Body of pancreas (tissue), 4 donors: ENCODE data around the gene DLEU7.

Source experiments
- POLR2A ChIP-seq, 3 donors: fragments of 450-650 bp; IDR thresholded peaks; one replicate each; pipeline ENCODE4 v1.6.1; 2016; ENCODE audit warnings: antibody characterized with exemption in 3 of 3, mild to moderate bottlenecking in 2 of 3
- TF ChIP-seq, protein P1 (sequence below), 7 experiments: fragments of 450-650 bp in 4 of 7; fragments of 200-600 bp in 3 of 7; sonication (generic) in 3 of 7; IDR thresholded peaks; one replicate each; pipeline ENCODE4 v1.5.1; 2016 to 2019; ENCODE audit warnings: antibody characterized with exemption in 7 of 7

DNA sequence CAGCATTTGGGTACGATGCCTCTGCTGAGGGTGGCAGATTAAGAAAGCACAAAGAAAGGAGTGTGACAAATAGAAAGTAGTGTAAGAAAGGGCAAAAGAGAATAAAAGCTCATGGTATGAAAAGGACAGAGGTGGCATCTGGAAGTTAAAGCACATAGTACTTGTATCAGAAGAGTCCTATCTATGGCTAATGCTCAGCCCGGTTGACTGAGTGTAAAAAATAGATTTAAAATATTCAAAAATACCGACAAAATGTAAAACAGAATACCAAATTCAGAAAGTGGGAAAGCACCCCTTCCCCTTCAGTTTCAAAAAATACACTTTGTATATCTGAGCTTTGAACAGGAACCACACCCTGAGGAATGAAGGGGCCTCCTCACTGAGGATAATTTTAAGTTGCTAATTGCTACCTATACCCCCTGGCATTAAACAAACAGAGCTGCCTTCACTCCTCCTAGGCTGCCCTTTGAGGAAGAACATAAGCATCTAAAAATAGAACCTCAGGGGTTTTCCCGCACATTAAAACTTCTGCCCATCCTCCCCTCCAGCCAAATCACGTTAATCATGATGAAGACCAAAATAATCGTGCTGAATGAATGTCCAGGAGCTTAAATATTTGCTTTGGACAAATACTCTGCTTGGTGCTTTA lies 43.3 kb downstream of the DLEU7 start:
- TF ChIP-seq, protein P1, sequence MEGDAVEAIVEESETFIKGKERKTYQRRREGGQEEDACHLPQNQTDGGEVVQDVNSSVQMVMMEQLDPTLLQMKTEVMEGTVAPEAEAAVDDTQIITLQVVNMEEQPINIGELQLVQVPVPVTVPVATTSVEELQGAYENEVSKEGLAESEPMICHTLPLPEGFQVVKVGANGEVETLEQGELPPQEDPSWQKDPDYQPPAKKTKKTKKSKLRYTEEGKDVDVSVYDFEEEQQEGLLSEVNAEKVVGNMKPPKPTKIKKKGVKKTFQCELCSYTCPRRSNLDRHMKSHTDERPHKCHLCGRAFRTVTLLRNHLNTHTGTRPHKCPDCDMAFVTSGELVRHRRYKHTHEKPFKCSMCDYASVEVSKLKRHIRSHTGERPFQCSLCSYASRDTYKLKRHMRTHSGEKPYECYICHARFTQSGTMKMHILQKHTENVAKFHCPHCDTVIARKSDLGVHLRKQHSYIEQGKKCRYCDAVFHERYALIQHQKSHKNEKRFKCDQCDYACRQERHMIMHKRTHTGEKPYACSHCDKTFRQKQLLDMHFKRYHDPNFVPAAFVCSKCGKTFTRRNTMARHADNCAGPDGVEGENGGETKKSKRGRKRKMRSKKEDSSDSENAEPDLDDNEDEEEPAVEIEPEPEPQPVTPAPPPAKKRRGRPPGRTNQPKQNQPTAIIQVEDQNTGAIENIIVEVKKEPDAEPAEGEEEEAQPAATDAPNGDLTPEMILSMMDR (IDR thresholded peaks at IDR 0.05): no peak
- TF ChIP-seq POLR2A (IDR thresholded peaks at IDR 0.05): no peak
